ENCODE results near the gene COL23A1. TPM values are rescaled to one million over a fixed set of nuclear protein-coding genes. Genes with fewer than 3 reads are reported as not detected.

The COL23A1 gene
- total and polyA plus RNA-seq, 2 of the 8 experiments (the other 6 are each of a cell fraction or from before 2014, with no cell fraction given), result 3.1 to 4.7 TPM

DNA sequence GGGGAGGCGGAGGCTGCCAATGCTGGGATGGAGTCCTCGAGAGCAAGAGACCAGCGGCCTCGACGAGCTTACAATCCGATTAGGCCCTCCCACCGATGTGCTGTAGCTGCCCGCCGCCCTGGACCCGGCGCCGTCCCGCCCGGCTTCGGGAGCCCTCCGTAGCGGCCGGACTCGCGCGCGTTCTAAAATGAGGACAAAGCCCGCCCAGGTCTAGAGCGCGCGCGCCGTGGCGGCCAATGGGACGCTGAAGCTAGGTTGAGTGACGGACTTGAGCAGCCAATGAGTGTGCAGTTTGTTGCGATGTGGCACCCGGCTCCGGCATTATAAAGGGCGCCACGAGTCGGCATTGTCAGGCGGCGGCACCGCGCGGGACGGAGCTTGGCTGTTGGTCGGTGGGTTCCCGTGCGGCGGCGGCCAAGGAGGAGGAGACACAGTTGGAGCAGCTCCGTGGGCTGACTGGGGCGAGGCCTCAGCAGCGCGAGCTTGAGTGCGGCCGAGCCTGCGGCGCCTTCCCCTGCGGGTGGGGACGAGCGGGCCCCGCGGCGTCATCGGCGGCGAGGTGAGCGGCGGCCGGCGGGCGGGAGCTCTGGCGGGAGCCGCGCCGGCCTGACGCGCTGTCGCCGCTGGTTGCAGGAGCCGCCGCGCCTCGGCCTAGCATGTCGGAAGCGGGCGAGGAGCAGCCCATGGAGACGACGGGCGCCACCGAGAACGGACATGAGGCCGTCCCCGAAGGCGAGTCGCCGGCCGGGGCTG, 385.8 kb downstream of the COL23A1 start, which contains the start of gene HNRNPAB (continued):
- TF ChIP-seq, protein P1, sequence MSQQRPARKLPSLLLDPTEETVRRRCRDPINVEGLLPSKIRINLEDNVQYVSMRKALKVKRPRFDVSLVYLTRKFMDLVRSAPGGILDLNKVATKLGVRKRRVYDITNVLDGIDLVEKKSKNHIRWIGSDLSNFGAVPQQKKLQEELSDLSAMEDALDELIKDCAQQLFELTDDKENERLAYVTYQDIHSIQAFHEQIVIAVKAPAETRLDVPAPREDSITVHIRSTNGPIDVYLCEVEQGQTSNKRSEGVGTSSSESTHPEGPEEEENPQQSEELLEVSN (IDR thresholded peaks at IDR 0.05), result peak; percentile 84
- TF ChIP-seq CREB1 (IDR thresholded peaks at IDR 0.05), result peak; percentile 64; the same call in 1 of the 2 replicates
- no peak for TF ChIP-seq JUN (IDR thresholded peaks at IDR 0.05; ENCODE audit: low read depth, low read length)
- peak; percentile 93 for TF ChIP-seq CHD2 (IDR thresholded peaks at IDR 0.05; ENCODE audit: low read length)
- no peak for TF ChIP-seq BCL11A (IDR thresholded peaks at IDR 0.05; ENCODE audit: low read depth in 2 of 2, low read length in 2 of 2)
- no peak for TF ChIP-seq SAP30 (IDR thresholded peaks at IDR 0.05; ENCODE audit: insufficient read depth, insufficient replicate concordance, low read length)
- no peak for TF ChIP-seq SIX5 (IDR thresholded peaks at IDR 0.05; ENCODE audit: low read depth, low read length)

Data from H1 (cell line).